Activated B cell treated with CpG ODN at 0.5 μM for 24 hours (primary cell): ENCODE data around the gene GGA2. TPM values are rescaled to one million over a fixed set of nuclear protein-coding genes. Genes with fewer than 3 reads are reported as not detected.
"Not testable (repeated sequence)": the region's sequence is repeated elsewhere in the genome, so short reads cannot be mapped to it uniquely, and the experiment has no call there.

Experiments
- ATAC-seq: fragments of 200-7000 bp; cut with Tn5 transposase; one replicate; pipeline ENCODE4 v1.10.0; 2021; ENCODE audit warnings: low read depth, mild to moderate bottlenecking, moderate library complexity
- CTCF ChIA-PET: fragments of 350-600 bp; sonication (Branson Sonifier 250); formaldehyde crosslinking; loops from one replicate; lab custom pipeline; 2021; ENCODE audit warnings: antibody characterized with exemption; lab: Charles Lee
- POLR2A ChIA-PET: fragments of 350-600 bp; sonication (Branson Sonifier 250); formaldehyde crosslinking; loops from one replicate; lab custom pipeline; 2021; ENCODE audit warnings: antibody characterized with exemption; lab: Charles Lee
- DNase-seq: peaks from one replicate; pipeline ENCODE4 v3.0.0; 2022
- H3K27ac Mint-ChIP-seq: one replicate; pipeline ENCODE4 v1.8.0; 2020; ENCODE audit warnings: mixed read lengths
- H3K27me3 Mint-ChIP-seq: one replicate; pipeline ENCODE4 v1.8.0; 2021; ENCODE audit warnings: mixed read lengths
- H3K36me3 Mint-ChIP-seq: one replicate; pipeline ENCODE4 v1.8.0; 2021; ENCODE audit warnings: low read depth, mixed read lengths
- H3K4me1 Mint-ChIP-seq: one replicate; pipeline ENCODE4 v1.8.0; 2021; ENCODE audit warnings: mixed read lengths
- H3K4me3 Mint-ChIP-seq: one replicate; pipeline ENCODE4 v1.8.0; 2020; ENCODE audit warnings: mild to moderate bottlenecking, mixed read lengths
- H3K9me3 Mint-ChIP-seq: one replicate; pipeline ENCODE4 v1.8.0; 2020; ENCODE audit warnings: mixed read lengths
- CTCF ChIP-seq: fragments of 200-600 bp; IDR thresholded peaks from one replicate; pipeline ENCODE4 v1.8.0; 2022; ENCODE audit warnings: antibody characterized with exemption, mild to moderate bottlenecking
- intact Hi-C: fragments of 100-400 bp; cut with micrococcal nuclease; formaldehyde crosslinking; loops from one replicate; pipeline ENCODE4 v1.15.1; 2024
- total RNA-seq: library from RNA; stranded (reverse); gene quantifications from 2 replicates; pipeline ENCODE4 v1.2.3, GENCODE V29; 2022

Gene GGA2
- total RNA-seq, 1 donor from 2014 or later, result 281 TPM

GRCh38 chr16:23453338-23454052 lies 56.8 kb downstream of the GGA2 start:
- CTCF ChIA-PET, result interaction anchor here (1.7 to 2.4 kb wide), 2 partner anchors 18 to 144 kb away, joined by 5 to 18 read pairs; no protein-coding TSS in a partner anchor
- H3K36me3 Mint-ChIP-seq, result peaks cover 5% of the 10 kb centered on the region
- TF ChIP-seq CTCF, result no peak
- no peak for ATAC-seq
- H3K27ac Mint-ChIP-seq, result peak overlapping the region; percentile 83
- DNase-seq, result no peak
- peaks cover 20% of the 10 kb centered on the region for H3K4me1 Mint-ChIP-seq
- H3K27me3 Mint-ChIP-seq, result no peaks in the 10 kb centered on the region
- H3K9me3 Mint-ChIP-seq, result no peaks in the 10 kb centered on the region
- H3K4me3 Mint-ChIP-seq, result peak overlapping the region; percentile 93
- intact Hi-C loops, result loop anchor here (1.0 to 5.0 kb wide), 5 partner anchors 54 to 304 kb away; partner anchors contain the start of genes EARS2, NDUFAB1, UBFD1 and USP31
- POLR2A ChIA-PET, result interaction anchor here (0.6 to 1.6 kb wide), 4 partner anchors 13 to 104 kb away, joined by 3 to 4 read pairs (median 4); partner anchors contain the start of genes GGA2 and UBFD1

GRCh38 chr16:23452572-23453337 lies 57.5 kb downstream of the GGA2 start, which contains the start of gene COG7:
COG7 (minus strand) TSS chr16:23453189; CDS start chr16:23452994, 195 bp downstream.
- intact Hi-C loops, result loop anchor here (1.0 to 5.0 kb wide), 5 partner anchors 55 to 303 kb away; partner anchors contain the start of genes EARS2, NDUFAB1, UBFD1 and USP31
- peaks cover 20% of the 10 kb centered on the region for H3K4me1 Mint-ChIP-seq
- peak; percentile 86 for DNase-seq
- H3K27me3 Mint-ChIP-seq, result no peaks in the 10 kb centered on the region
- ChIA-PET CTCF (interaction anchor here (1.7 to 2.4 kb wide), 2 partner anchors 18 to 144 kb away, joined by 5 to 18 read pairs; no protein-coding TSS in a partner anchor), POLR2A (interaction anchor here (0.9 to 1.6 kb wide), 4 partner anchors 13 to 68 kb away, joined by 3 to 4 read pairs (median 4); partner anchors contain the start of gene GGA2)
- peak; percentile 88 for ATAC-seq
- no peaks in the 10 kb centered on the region for H3K9me3 Mint-ChIP-seq
- H3K27ac Mint-ChIP-seq, result peak within 1 kb of the TSS; percentile 83
- H3K36me3 Mint-ChIP-seq, result peaks cover 8% of the 10 kb centered on the region
- TF ChIP-seq CTCF, result no peak
- peak within 1 kb of the TSS; percentile 93 for H3K4me3 Mint-ChIP-seq

GRCh38 chr16:23452221-23452571 lies 58.1 kb downstream of the GGA2 start:
- Mint-ChIP-seq H3K27ac (peak overlapping the region; percentile 83), H3K4me1 (peaks cover 20% of the 10 kb centered on the region), H3K4me3 (peak overlapping the region; percentile 93), H3K27me3 (no peaks in the 10 kb centered on the region), H3K36me3 (peaks cover 8% of the 10 kb centered on the region), H3K9me3 (no peaks in the 10 kb centered on the region)
- no peak for ATAC-seq
- CTCF ChIA-PET, result interaction anchor here (1.7 to 2.4 kb wide), 2 partner anchors 17 to 145 kb away, joined by 5 to 18 read pairs; no protein-coding TSS in a partner anchor
- TF ChIP-seq CTCF, result no peak
- intact Hi-C loops, result loop anchor here (2.0 to 5.0 kb wide), 3 partner anchors 55 to 145 kb away; partner anchors contain the start of gene NDUFAB1
- POLR2A ChIA-PET, result interaction anchor here (1.0 to 1.6 kb wide), 2 partner anchors 14 to 54 kb away, joined by 3 to 4 read pairs; no protein-coding TSS in a partner anchor
- DNase-seq, result no peak

- H3K4me3 Mint-ChIP-seq, result no peak overlapping the region
- no peak for DNase-seq
- POLR2A ChIA-PET, result no interaction called here
- H3K4me1 Mint-ChIP-seq, result peaks cover 18% of the 10 kb centered on the region
- intact Hi-C loops, result no loop called here
- CTCF ChIA-PET, result no interaction called here
- H3K36me3 Mint-ChIP-seq, result peaks cover 31% of the 10 kb centered on the region
- no peak for TF ChIP-seq CTCF
- H3K27ac Mint-ChIP-seq, result no peak overlapping the region
- no peak for ATAC-seq
- no peaks in the 10 kb centered on the region for H3K9me3 Mint-ChIP-seq
- no peaks in the 10 kb centered on the region for H3K27me3 Mint-ChIP-seq
Observed at GRCh38 chr16:23448392-23448791, 61.9 kb downstream of the GGA2 start.

- H3K27me3 Mint-ChIP-seq, result not testable (repeated sequence)
Observed at GRCh38 chr16:23437542-23437941, 72.8 kb downstream of the GGA2 start.

More at GRCh38 chr16:23437542-23437941, 72.8 kb downstream of the GGA2 start:
- intact Hi-C loops, result loop anchor here (10.0 kb wide), 1 partner anchor 1733 kb away; no protein-coding TSS in a partner anchor
- DNase-seq, POLR2A ChIA-PET, H3K4me1 Mint-ChIP-seq, H3K9me3 Mint-ChIP-seq, ATAC-seq, H3K4me3 Mint-ChIP-seq, H3K27ac Mint-ChIP-seq: not testable (repeated sequence)
- CTCF ChIA-PET, result interaction anchor here (1.0 to 5.2 kb wide), 2 partner anchors 159 to 255 kb away, joined by 6 to 64 read pairs; partner anchors contain the start of genes NDUFAB1 and SCNN1G
- peaks cover 66% of the 10 kb centered on the region for H3K36me3 Mint-ChIP-seq
